KMS-11 (cell line): Measurements from ENCODE around the gene A2M.

ENCODE experiments used
- H2AFZ ChIP-seq: fragments of 200-600 bp; sonication (generic); 2 replicates; pipeline ENCODE4 v1.6.1; 2016; ENCODE audit warnings: antibody characterized with exemption, mixed run types, low read depth
- H3K27ac ChIP-seq: fragments of 200-600 bp; sonication (generic); 2 replicates; pipeline ENCODE4 v1.6.1; 2016; ENCODE audit warnings: mild to moderate bottlenecking, mixed run types
- H3K27me3 ChIP-seq: fragments of 200-600 bp; sonication (generic); 2 replicates; pipeline ENCODE4 v1.6.1; 2017; ENCODE audit warnings: mild to moderate bottlenecking, low read depth, mixed run types, moderate library complexity; ENCODE audit not compliant: insufficient read depth
- H3K36me3 ChIP-seq: fragments of 200-600 bp; sonication (generic); 2 replicates; pipeline ENCODE4 v1.6.1; 2017; ENCODE audit warnings: mild to moderate bottlenecking, mixed run types; ENCODE audit not compliant: insufficient read depth
- H3K4me1 ChIP-seq: fragments of 200-600 bp; sonication (generic); 2 replicates; pipeline ENCODE4 v1.6.1; 2016; ENCODE audit warnings: mild to moderate bottlenecking, low read depth, mixed run types; ENCODE audit not compliant: poor library complexity, severe bottlenecking
- H3K4me2 ChIP-seq: fragments of 200-600 bp; sonication (generic); 2 replicates; pipeline ENCODE4 v1.7.0; 2016; ENCODE audit warnings: mild to moderate bottlenecking, mixed run types
- H3K4me3 ChIP-seq: fragments of 200-600 bp; sonication (generic); IDR thresholded peaks from 2 replicates; pipeline ENCODE4 v1.6.1; 2017; ENCODE audit warnings: low read depth, low read length, mixed read lengths; ENCODE audit not compliant: insufficient read depth
- H3K79me2 ChIP-seq: fragments of 200-600 bp; sonication (generic); 2 replicates; pipeline ENCODE4 v1.6.1; 2016; ENCODE audit warnings: low read depth, mixed run types; ENCODE audit not compliant: insufficient read depth
- H3K9ac ChIP-seq: fragments of 200-600 bp; sonication (generic); 2 replicates; pipeline ENCODE4 v1.6.1; 2016; ENCODE audit warnings: mild to moderate bottlenecking, mixed run types
- H4K20me1 ChIP-seq: fragments of 200-600 bp; sonication (generic); 2 replicates; pipeline ENCODE4 v1.6.1; 2016; ENCODE audit warnings: mild to moderate bottlenecking, mixed run types; ENCODE audit not compliant: insufficient read depth
- CTCF ChIP-seq: fragments of 200-600 bp; sonication (generic); conservative IDR thresholded peaks from 2 replicates; pipeline ENCODE4 v1.6.1; 2017; ENCODE audit warnings: low read depth, mild to moderate bottlenecking, antibody characterized with exemption, low read length, moderate library complexity, mixed read lengths

Gene A2M

DNA sequence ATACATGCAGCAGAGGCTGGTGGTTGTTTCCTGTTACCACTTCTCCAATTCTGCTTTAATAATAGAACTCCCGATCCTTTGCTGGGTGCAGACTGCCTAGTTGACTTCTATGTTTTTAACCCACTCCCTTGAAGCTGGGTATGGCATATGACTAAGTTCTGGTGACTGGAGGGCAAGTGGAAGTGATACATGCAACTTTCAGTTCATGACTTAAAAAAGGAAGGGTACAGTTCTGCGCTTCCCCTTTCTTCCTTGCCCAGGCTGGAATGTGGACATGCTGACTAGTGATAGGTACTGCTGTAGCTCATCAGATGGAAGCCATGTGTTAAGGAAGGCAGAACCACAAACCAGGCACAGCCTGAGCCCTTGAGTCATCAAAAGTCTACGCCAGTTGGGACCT lies 2.4 kb upstream of the A2M start:
- Histone ChIP-seq H3K9ac (no peak overlapping the region), H2AFZ (no peak overlapping the region), H3K4me3 (no peak overlapping the region), H3K27me3 (no peaks in the 10 kb centered on the region), H3K27ac (no peak overlapping the region), H3K36me3 (no peaks in the 10 kb centered on the region), H3K4me1 (no peaks in the 10 kb centered on the region), H4K20me1 (no peaks in the 10 kb centered on the region), H3K79me2 (no peaks in the 10 kb centered on the region), H3K4me2 (no peak overlapping the region)
- no peak for TF ChIP-seq CTCF

GRCh38 chr12:9114946-9115345 lies 773 bp downstream of the A2M start:
- H3K4me1 ChIP-seq, result no peaks in the 10 kb centered on the region
- no peaks in the 10 kb centered on the region for H4K20me1 ChIP-seq
- no peak overlapping the region for H2AFZ ChIP-seq
- H3K4me3 ChIP-seq, result no peak overlapping the region
- H3K79me2 ChIP-seq, result no peaks in the 10 kb centered on the region
- H3K27ac ChIP-seq, result no peak overlapping the region
- no peak for TF ChIP-seq CTCF
- no peak overlapping the region for H3K4me2 ChIP-seq
- H3K9ac ChIP-seq, result no peak overlapping the region
- H3K27me3 ChIP-seq, result no peaks in the 10 kb centered on the region
- H3K36me3 ChIP-seq, result no peaks in the 10 kb centered on the region

DNA sequence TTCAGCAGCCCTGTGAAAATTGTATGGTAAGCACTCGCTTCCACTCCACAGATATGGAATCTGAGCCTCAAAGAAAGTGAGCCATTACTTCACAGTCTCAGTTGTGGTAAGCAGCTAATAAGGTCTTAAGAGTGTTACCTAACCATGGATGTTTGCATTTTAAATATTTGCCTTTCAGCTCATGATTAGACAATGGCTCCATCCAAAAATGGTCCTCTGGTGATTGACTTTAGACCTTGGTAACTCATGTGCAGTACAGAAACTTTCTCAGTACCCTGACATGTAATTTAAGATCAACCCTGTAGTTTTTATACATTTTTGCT lies 1.8 kb downstream of the A2M start:
- Histone ChIP-seq H3K27ac (no peak overlapping the region), H4K20me1 (no peaks in the 10 kb centered on the region), H3K27me3 (no peaks in the 10 kb centered on the region), H3K4me2 (no peak overlapping the region), H3K9ac (no peak overlapping the region), H3K4me1 (no peaks in the 10 kb centered on the region), H3K4me3 (no peak overlapping the region), H3K36me3 (no peaks in the 10 kb centered on the region), H2AFZ (no peak overlapping the region), H3K79me2 (no peaks in the 10 kb centered on the region)
- no peak for TF ChIP-seq CTCF

DNA sequence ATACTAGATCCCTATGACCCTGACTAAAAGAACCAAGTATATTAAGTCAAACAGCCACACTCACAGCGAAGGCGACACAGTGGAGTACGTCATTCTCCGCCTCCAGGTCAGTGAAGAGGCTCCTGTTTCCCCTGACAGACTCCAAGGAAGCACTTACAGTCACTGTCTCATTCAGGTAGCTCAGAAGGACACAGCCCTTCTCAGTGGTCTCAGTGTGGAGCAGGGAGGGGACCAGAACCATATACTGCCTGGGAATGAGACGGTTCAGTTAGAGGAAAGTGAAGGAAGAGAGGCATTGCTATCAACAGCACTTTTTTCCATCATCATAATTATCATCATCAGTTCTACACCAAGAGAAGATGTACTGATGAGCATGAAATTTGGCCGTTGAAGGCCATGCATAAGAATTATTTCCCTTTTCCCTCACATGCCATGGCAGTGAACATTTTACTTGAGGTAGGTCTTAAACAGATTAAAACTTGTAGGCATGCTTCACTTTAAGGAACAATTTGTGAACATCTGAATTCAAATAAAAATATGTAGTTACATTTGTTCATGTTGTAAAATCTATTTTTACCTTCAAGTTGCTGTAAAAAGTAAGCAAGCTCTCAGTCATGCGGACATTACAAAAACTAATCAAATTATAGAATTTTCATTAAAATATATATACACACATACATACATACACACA lies 2.3 kb downstream of the A2M start:
- Histone ChIP-seq H2AFZ (no peak overlapping the region), H3K36me3 (no peaks in the 10 kb centered on the region), H3K4me2 (no peak overlapping the region), H4K20me1 (no peaks in the 10 kb centered on the region), H3K4me1 (no peaks in the 10 kb centered on the region), H3K4me3 (no peak overlapping the region), H3K27ac (no peak overlapping the region), H3K79me2 (no peaks in the 10 kb centered on the region), H3K27me3 (no peaks in the 10 kb centered on the region), H3K9ac (no peak overlapping the region)
- no peak for TF ChIP-seq CTCF
